Measurements from ENCODE around the gene ICOS. TPM values are rescaled to one million over a fixed set of nuclear protein-coding genes. Genes with fewer than 3 reads are reported as not detected.

The ICOS gene
- total RNA-seq, 1 donor from 2014 or later, result 3.0 TPM

- no peaks in the 10 kb centered on the region for H3K9me3 ChIP-seq
- no peak overlapping the region for H3K27ac ChIP-seq
- no peak overlapping the region for H3K4me3 ChIP-seq
- no peaks in the 10 kb centered on the region for H3K36me3 ChIP-seq
- H3K4me1 ChIP-seq, result peaks cover 13% of the 10 kb centered on the region
- no peaks in the 10 kb centered on the region for H3K27me3 ChIP-seq (ENCODE audit: low read depth)
- intact Hi-C loops (cut with DNase I), result no loop called here
- ATAC-seq (no peak), DNase-seq (no peak)
- no peak for TF ChIP-seq CTCF (IDR thresholded peaks at IDR 0.05)
Measured at GRCh38 chr2:204008352-204008751, 71.8 kb downstream of the ICOS start.

- H3K4me3 ChIP-seq, result no peak overlapping the region
- intact Hi-C loops (cut with DNase I), result no loop called here
- H3K36me3 ChIP-seq, result no peaks in the 10 kb centered on the region
- no peaks in the 10 kb centered on the region for H3K9me3 ChIP-seq
- H3K27ac ChIP-seq, result no peak overlapping the region
- ATAC-seq (peak in 1 of 2 donors; percentile 58), DNase-seq (no peak)
- no peaks in the 10 kb centered on the region for H3K27me3 ChIP-seq (ENCODE audit: low read depth)
- no peak for TF ChIP-seq CTCF (IDR thresholded peaks at IDR 0.05)
- peaks cover 13% of the 10 kb centered on the region for H3K4me1 ChIP-seq
Measured at GRCh38 chr2:204010628-204011560, 74.3 kb downstream of the ICOS start.

Other genes with a start within 250 kb of the ICOS start
- gene CD28, start 230.1 kb upstream of the ICOS start, total RNA-seq, result 2.2 TPM
- 0.86 TPM for gene CTLA4, start 69.0 kb upstream of the ICOS start, total RNA-seq

Measured in lower lobe of right lung (tissue), 2 donors.